ENCODE results near the gene TRABD2B.

- TF ChIP-seq, protein P1, sequence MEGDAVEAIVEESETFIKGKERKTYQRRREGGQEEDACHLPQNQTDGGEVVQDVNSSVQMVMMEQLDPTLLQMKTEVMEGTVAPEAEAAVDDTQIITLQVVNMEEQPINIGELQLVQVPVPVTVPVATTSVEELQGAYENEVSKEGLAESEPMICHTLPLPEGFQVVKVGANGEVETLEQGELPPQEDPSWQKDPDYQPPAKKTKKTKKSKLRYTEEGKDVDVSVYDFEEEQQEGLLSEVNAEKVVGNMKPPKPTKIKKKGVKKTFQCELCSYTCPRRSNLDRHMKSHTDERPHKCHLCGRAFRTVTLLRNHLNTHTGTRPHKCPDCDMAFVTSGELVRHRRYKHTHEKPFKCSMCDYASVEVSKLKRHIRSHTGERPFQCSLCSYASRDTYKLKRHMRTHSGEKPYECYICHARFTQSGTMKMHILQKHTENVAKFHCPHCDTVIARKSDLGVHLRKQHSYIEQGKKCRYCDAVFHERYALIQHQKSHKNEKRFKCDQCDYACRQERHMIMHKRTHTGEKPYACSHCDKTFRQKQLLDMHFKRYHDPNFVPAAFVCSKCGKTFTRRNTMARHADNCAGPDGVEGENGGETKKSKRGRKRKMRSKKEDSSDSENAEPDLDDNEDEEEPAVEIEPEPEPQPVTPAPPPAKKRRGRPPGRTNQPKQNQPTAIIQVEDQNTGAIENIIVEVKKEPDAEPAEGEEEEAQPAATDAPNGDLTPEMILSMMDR (IDR thresholded peaks at IDR 0.05): no peak
- TF ChIP-seq POLR2AphosphoS5 (IDR thresholded peaks at IDR 0.05) (no peak), POLR2A (IDR thresholded peaks at IDR 0.05) (no peak)
Observed at GRCh38 chr1:47932743-47933142, 64.4 kb downstream of the TRABD2B start.

Data from breast epithelium (tissue), 3 donors.